CD4-positive, alpha-beta T cell treated with Interleukin-4 for 4 hours (primary cell): Measurements from ENCODE around the gene HPS5.

Source experiments
- DNase-seq: peaks from one replicate; pipeline ENCODE4 v3.0.0-alpha.2; 2020

Gene HPS5

GRCh38 chr11:18320617-18321016 lies 1.3 kb downstream of the HPS5 start:
- DNase-seq: no peak

- DNase-seq: no peak
These were observed 2.0 kb downstream of the HPS5 start for GRCh38 chr11:18319914-18320313.

- no peak for DNase-seq
These were observed 4.4 kb downstream of the HPS5 start for GRCh38 chr11:18317551-18317950.

GRCh38 chr11:18315893-18316292 lies 6.0 kb downstream of the HPS5 start:
- no peak for DNase-seq

- DNase-seq: no peak
These were observed 7.0 kb downstream of the HPS5 start for GRCh38 chr11:18314784-18315523.

GRCh38 chr11:18313965-18314763 lies 7.8 kb downstream of the HPS5 start:
- DNase-seq: no peak

- DNase-seq: no peak
These were observed 9.1 kb downstream of the HPS5 start for GRCh38 chr11:18312663-18313420.

- DNase-seq: no peak
These were observed 9.9 kb downstream of the HPS5 start for GRCh38 chr11:18312012-18312411.

GRCh38 chr11:18310800-18311340 lies 11.1 kb downstream of the HPS5 start:
- DNase-seq: no peak

GRCh38 chr11:18309691-18310090 lies 12.2 kb downstream of the HPS5 start:
- DNase-seq: no peak

GRCh38 chr11:18308242-18308641 lies 13.7 kb downstream of the HPS5 start:
- no peak for DNase-seq

GRCh38 chr11:18307461-18308139 lies 14.3 kb downstream of the HPS5 start:
- DNase-seq: no peak

- no peak for DNase-seq
These were observed 17.2 kb downstream of the HPS5 start for GRCh38 chr11:18304745-18305144.

- DNase-seq: no peak
These were observed 22.2 kb downstream of the HPS5 start for GRCh38 chr11:18299721-18300120.

- DNase-seq: no peak
These were observed 26.6 kb downstream of the HPS5 start for GRCh38 chr11:18295316-18295715.

GRCh38 chr11:18294862-18295261 lies 27.1 kb downstream of the HPS5 start:
- DNase-seq: no peak

GRCh38 chr11:18288911-18289310 lies 33.0 kb downstream of the HPS5 start:
- no peak for DNase-seq

- no peak for DNase-seq
These were observed 36.1 kb downstream of the HPS5 start for GRCh38 chr11:18285841-18286240.

- DNase-seq: no peak
These were observed 39.3 kb downstream of the HPS5 start for GRCh38 chr11:18282626-18283025.

GRCh38 chr11:18280438-18281045 lies 41.4 kb downstream of the HPS5 start:
- DNase-seq: peak; percentile 18

- DNase-seq: no peak
These were observed 44.2 kb downstream of the HPS5 start for GRCh38 chr11:18277565-18278271.

GRCh38 chr11:18271206-18271605 lies 50.7 kb downstream of the HPS5 start:
- no peak for DNase-seq
